Activated T-helper 1 cell treated with Interleukin-2 at 50 U/mL for 16 hours (primary cell): ENCODE measurements around the gene MFRP.

Experiments
- DNase-seq: peaks from one replicate; pipeline ENCODE4 v3.0.0-alpha.2; 2020; ENCODE audit warnings: low read depth

The MFRP gene

GRCh38 chr11:119318240-119319135, 28.0 kb downstream of the MFRP start:
- DNase-seq = no peak

GRCh38 chr11:119317592-119318239, 28.8 kb downstream of the MFRP start:
- DNase-seq = no peak

- DNase-seq = no peak
Measured at GRCh38 chr11:119316729-119317591, 29.5 kb downstream of the MFRP start, which contains the start of gene MCAM. TSS of gene MCAM (minus strand) at chr11:119317130. CDS start at chr11:119317101, 29 bp downstream.

GRCh38 chr11:119316016-119316728, 30.3 kb downstream of the MFRP start:
- DNase-seq = no peak

GRCh38 chr11:119315131-119316015, 31.1 kb downstream of the MFRP start:
- no peak for DNase-seq

- no peak for DNase-seq
Measured at GRCh38 chr11:119314726-119315125, 31.8 kb downstream of the MFRP start.

GRCh38 chr11:119310682-119311052, 35.8 kb downstream of the MFRP start:
- DNase-seq = no peak

- no peak for DNase-seq
Measured at GRCh38 chr11:119309953-119310681, 36.4 kb downstream of the MFRP start.

- no peak for DNase-seq
Measured at GRCh38 chr11:119309411-119309810, 37.1 kb downstream of the MFRP start.

- no peak for DNase-seq
Measured at GRCh38 chr11:119307974-119308373, 38.5 kb downstream of the MFRP start.

- DNase-seq = no peak
Measured at GRCh38 chr11:119307219-119307618, 39.3 kb downstream of the MFRP start.

GRCh38 chr11:119306373-119306890, 40.1 kb downstream of the MFRP start:
- DNase-seq = no peak

- no peak for DNase-seq
Measured at GRCh38 chr11:119305556-119306372, 40.7 kb downstream of the MFRP start.

- no peak for DNase-seq
Measured at GRCh38 chr11:119303227-119303718, 43.2 kb downstream of the MFRP start.

- no peak for DNase-seq
Measured at GRCh38 chr11:119300198-119300964, 46.1 kb downstream of the MFRP start.

- DNase-seq = no peak
Measured at GRCh38 chr11:119299416-119299815, 47.1 kb downstream of the MFRP start.

- DNase-seq = no peak
Measured at GRCh38 chr11:119298726-119299125, 47.8 kb downstream of the MFRP start.

- no peak for DNase-seq
Measured at GRCh38 chr11:119297938-119298337, 48.6 kb downstream of the MFRP start.
